ENCODE data around the gene KIAA1958. TPM values are rescaled to one million over a fixed set of nuclear protein-coding genes. Genes with fewer than 3 reads are reported as not detected.

Gene KIAA1958
- total and polyA plus RNA-seq, 2 experiments from 2014 or later, result 9.4 to 41.7 TPM

DNA sequence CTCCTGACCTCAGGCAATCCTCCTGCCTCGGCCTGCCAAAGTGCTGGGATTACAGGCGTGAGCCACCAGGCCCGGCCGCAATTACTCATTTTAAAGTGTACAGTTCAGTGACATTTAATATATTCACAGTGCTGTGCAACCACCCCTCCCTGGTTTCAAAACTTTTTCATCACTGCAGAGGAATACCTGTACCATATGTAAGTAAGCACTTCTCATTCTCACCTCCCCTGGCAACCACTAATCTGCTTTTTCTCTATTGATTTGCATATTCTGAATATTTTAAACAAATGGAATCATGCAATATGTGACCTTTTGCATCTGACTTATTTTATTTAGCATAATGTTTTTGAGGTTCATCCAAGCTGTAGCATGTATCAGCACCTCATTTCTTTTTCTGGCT is 21.3 kb upstream of the KIAA1958 start:
- Mint-ChIP-seq H3K27me3 (ENCODE audit: insufficient read depth, low read depth, poor library complexity) (no peaks in the 10 kb centered on the region), H3K27ac (no peak overlapping the region), H3K9me3 (peaks cover 12% of the 10 kb centered on the region; the same call in 2 of the 3 replicates), H3K4me3 (no peak overlapping the region), H3K36me3 (ENCODE audit: low read depth) (peaks cover 23% of the 10 kb centered on the region; the same call in 2 of the 3 replicates), H3K4me1 (no peaks in the 10 kb centered on the region)
- H3K4me3 ChIP-seq, result no peak overlapping the region
- H2AFZ ChIP-seq, result no peak overlapping the region
- ATAC-seq, result no peak
- no peaks in the 10 kb centered on the region for H3F3A ChIP-seq (replicated peaks; ENCODE audit: low read depth)
- TF ChIP-seq STAT1 (IDR thresholded peaks at IDR 0.05; ENCODE audit: unreplicated experiment) (no peak), NANOG (IDR thresholded peaks at IDR 0.05; ENCODE audit: borderline replicate concordance) (no peak), ZNF114 (CRISPR knock-in tag; IDR thresholded peaks at IDR 0.05) (no peak), EZH2phosphoT487 (IDR thresholded peaks at IDR 0.05; ENCODE audit: unreplicated experiment) (no peak), JUNB (IDR thresholded peaks at IDR 0.05; ENCODE audit: unreplicated experiment) (no peak), ZNF331 (CRISPR knock-in tag; IDR thresholded peaks at IDR 0.05; ENCODE audit: low read depth) (no peak), ZNF462 (CRISPR knock-in tag; IDR thresholded peaks at IDR 0.05) (no peak), POLR2AphosphoS5 (IDR thresholded peaks at IDR 0.05; ENCODE audit: low read depth) (no peak), REST (IDR thresholded peaks at IDR 0.05; ENCODE audit: unreplicated experiment) (no peak), CREB1 (CRISPR knock-in tag; IDR thresholded peaks at IDR 0.05; ENCODE audit: low read depth) (no peak), EZH2 (IDR thresholded peaks at IDR 0.05; ENCODE audit: low read depth, unreplicated experiment) (no peak)
- TF ChIP-seq, protein P1, sequence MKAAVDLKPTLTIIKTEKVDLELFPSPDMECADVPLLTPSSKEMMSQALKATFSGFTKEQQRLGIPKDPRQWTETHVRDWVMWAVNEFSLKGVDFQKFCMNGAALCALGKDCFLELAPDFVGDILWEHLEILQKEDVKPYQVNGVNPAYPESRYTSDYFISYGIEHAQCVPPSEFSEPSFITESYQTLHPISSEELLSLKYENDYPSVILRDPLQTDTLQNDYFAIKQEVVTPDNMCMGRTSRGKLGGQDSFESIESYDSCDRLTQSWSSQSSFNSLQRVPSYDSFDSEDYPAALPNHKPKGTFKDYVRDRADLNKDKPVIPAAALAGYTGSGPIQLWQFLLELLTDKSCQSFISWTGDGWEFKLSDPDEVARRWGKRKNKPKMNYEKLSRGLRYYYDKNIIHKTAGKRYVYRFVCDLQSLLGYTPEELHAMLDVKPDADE (IDR thresholded peaks at IDR 0.05), result no peak
- TF ChIP-seq, protein P2, sequence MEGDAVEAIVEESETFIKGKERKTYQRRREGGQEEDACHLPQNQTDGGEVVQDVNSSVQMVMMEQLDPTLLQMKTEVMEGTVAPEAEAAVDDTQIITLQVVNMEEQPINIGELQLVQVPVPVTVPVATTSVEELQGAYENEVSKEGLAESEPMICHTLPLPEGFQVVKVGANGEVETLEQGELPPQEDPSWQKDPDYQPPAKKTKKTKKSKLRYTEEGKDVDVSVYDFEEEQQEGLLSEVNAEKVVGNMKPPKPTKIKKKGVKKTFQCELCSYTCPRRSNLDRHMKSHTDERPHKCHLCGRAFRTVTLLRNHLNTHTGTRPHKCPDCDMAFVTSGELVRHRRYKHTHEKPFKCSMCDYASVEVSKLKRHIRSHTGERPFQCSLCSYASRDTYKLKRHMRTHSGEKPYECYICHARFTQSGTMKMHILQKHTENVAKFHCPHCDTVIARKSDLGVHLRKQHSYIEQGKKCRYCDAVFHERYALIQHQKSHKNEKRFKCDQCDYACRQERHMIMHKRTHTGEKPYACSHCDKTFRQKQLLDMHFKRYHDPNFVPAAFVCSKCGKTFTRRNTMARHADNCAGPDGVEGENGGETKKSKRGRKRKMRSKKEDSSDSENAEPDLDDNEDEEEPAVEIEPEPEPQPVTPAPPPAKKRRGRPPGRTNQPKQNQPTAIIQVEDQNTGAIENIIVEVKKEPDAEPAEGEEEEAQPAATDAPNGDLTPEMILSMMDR (conservative IDR thresholded peaks at IDR 0.05; ENCODE audit: low read depth in 2 of 2), result no peak
- H3K4me2 ChIP-seq, result no peak overlapping the region
- no peaks in the 10 kb centered on the region for H3K4me1 ChIP-seq (ENCODE audit: insufficient read depth)
- H3K79me2 ChIP-seq (replicated peaks; ENCODE audit: insufficient read depth), result no peaks in the 10 kb centered on the region
- no peaks in the 10 kb centered on the region for H4K20me1 ChIP-seq (replicated peaks; ENCODE audit: insufficient read depth)
- H3K36me3 ChIP-seq (ENCODE audit: insufficient read depth), result 0 out of 2 replicates have a peak, but pooled peaks cover 5% of the 10 kb centered on the region
- no peak for DNase-seq (ENCODE audit: low spot score)
- no peaks in the 10 kb centered on the region for H3K9me2 ChIP-seq (ENCODE audit: insufficient read depth)
- no peak overlapping the region for H3K27ac ChIP-seq (ENCODE audit: low read depth)
- H3K27me3 ChIP-seq (ENCODE audit: insufficient read depth), result no peaks in the 10 kb centered on the region
